ENCODE data around the gene CREB3L2. TPM values are rescaled to one million over a fixed set of nuclear protein-coding genes. Genes with fewer than 3 reads are reported as not detected.

CREB3L2 gene
- total RNA-seq, 4 donors from 2014 or later, result 43.5 to 73.0 (median 51.2) TPM

GRCh38 chr7:137870078-137870477 is 131.8 kb downstream of the CREB3L2 start:
- Histone ChIP-seq H3K27me3 (no peaks in the 10 kb centered on the region), H3K4me3 (no peak overlapping the region), H3K27ac (no peak overlapping the region), H3K36me3 (peaks cover 0 to 93% (median 2%) of the 10 kb centered on the region in 3 donors), H3K4me1 (peaks cover 0 to 14% (median 0%) of the 10 kb centered on the region in 4 donors), H3K9me3 (peaks cover 0 to 25% (median 4%) of the 10 kb centered on the region in 4 donors)
- WGBS, 2 donors, result 95 to 98% methylated on average over 1 of the region's 1 CpG
- no peak for DNase-seq (ENCODE audit: low spot score in 2 of 2)
- TF ChIP-seq CTCF (IDR thresholded peaks at IDR 0.05) (no peak), POLR2A (IDR thresholded peaks at IDR 0.05) (no peak), EP300 (IDR thresholded peaks at IDR 0.05) (no peak)

- 92 to 96% methylated on average over 3 of the region's 3 CpGs for WGBS, 2 donors
- H3K4me1 ChIP-seq, result peaks cover 0 to 6% (median 0%) of the 10 kb centered on the region in 4 donors
- peaks cover 0 to 97% (median 2%) of the 10 kb centered on the region in 3 donors for H3K36me3 ChIP-seq
- peaks cover 0 to 25% (median 4%) of the 10 kb centered on the region in 4 donors for H3K9me3 ChIP-seq
- H3K27me3 ChIP-seq, result no peaks in the 10 kb centered on the region
- DNase-seq (ENCODE audit: low spot score in 2 of 2), result no peak
- no peak overlapping the region for H3K27ac ChIP-seq
- H3K4me3 ChIP-seq, result no peak overlapping the region
- TF ChIP-seq CTCF (IDR thresholded peaks at IDR 0.05), result no peak
- no peak for TF ChIP-seq EP300 (IDR thresholded peaks at IDR 0.05)
- no peak for TF ChIP-seq POLR2A (IDR thresholded peaks at IDR 0.05)
Observed at GRCh38 chr7:137869260-137869659, 132.6 kb downstream of the CREB3L2 start.

- H3K4me3 ChIP-seq, result no peak overlapping the region
- H3K4me1 ChIP-seq, result peaks cover 0 to 10% (median 0%) of the 10 kb centered on the region in 4 donors
- no peaks in the 10 kb centered on the region for H3K27me3 ChIP-seq
- 90 to 94% methylated on average over 3 of the region's 3 CpGs for WGBS, 2 donors
- no peak for DNase-seq (ENCODE audit: low spot score in 2 of 2)
- H3K36me3 ChIP-seq, result peaks cover 0 to 91% (median 2%) of the 10 kb centered on the region in 3 donors
- H3K27ac ChIP-seq, result no peak overlapping the region
- peaks cover 0 to 25% (median 4%) of the 10 kb centered on the region in 4 donors for H3K9me3 ChIP-seq
- TF ChIP-seq CTCF (IDR thresholded peaks at IDR 0.05) (no peak), POLR2A (IDR thresholded peaks at IDR 0.05) (no peak), EP300 (IDR thresholded peaks at IDR 0.05) (no peak)
Observed at GRCh38 chr7:137867289-137867688, 134.6 kb downstream of the CREB3L2 start.

- Histone ChIP-seq H3K27ac (no peak overlapping the region), H3K36me3 (peaks cover 0 to 86% (median 2%) of the 10 kb centered on the region in 3 donors)
Observed at GRCh38 chr7:137865764-137866163, 136.1 kb downstream of the CREB3L2 start.

More at GRCh38 chr7:137865764-137866163, 136.1 kb downstream of the CREB3L2 start:
- H3K9me3 ChIP-seq, result peaks cover 0 to 25% (median 4%) of the 10 kb centered on the region in 4 donors
- no peak overlapping the region for H3K4me3 ChIP-seq
- no peaks in the 10 kb centered on the region for H3K27me3 ChIP-seq
- DNase-seq (ENCODE audit: low spot score in 2 of 2), result no peak
- no peak for TF ChIP-seq POLR2A (IDR thresholded peaks at IDR 0.05)
- TF ChIP-seq EP300 (IDR thresholded peaks at IDR 0.05), result no peak
- TF ChIP-seq CTCF (IDR thresholded peaks at IDR 0.05), result no peak
- WGBS, 2 donors, result 98 to 100% methylated on average over 1 of the region's 1 CpG
- peaks cover 0 to 15% (median 0%) of the 10 kb centered on the region in 4 donors for H3K4me1 ChIP-seq
